GM23338 (cell line): ENCODE data around the gene SERF2. TPM values are rescaled to one million over a fixed set of nuclear protein-coding genes. Genes with fewer than 3 reads are reported as not detected.
"Not testable (repeated sequence)": the region's sequence is repeated elsewhere in the genome, so short reads cannot be mapped to it uniquely, and the experiment has no call there.

ENCODE experiments used
- ATAC-seq: fragments of 200-7000 bp; cut with Tn5 transposase; 3 replicates; pipeline ENCODE4 v1.9.1; 2020
- DNase-seq: peaks from one replicate; pipeline ENCODE4 v3.0.0-alpha.2; 2015; ENCODE audit warnings: low spot score
- H2AFZ ChIP-seq: fragments of 200-600 bp; sonication (generic); 2 replicates; pipeline ENCODE4 v1.8.0; 2016; ENCODE audit warnings: antibody characterized with exemption, mild to moderate bottlenecking, moderate library complexity
- H3F3A ChIP-seq: fragments of 200-600 bp; sonication (generic); replicated peaks from 2 replicates; pipeline ENCODE4 v1.8.0; 2017; ENCODE audit warnings: antibody characterized with exemption, mixed run types, low read depth
- H3K27ac ChIP-seq: fragments of 200-600 bp; sonication (generic); 2 replicates; pipeline ENCODE4 v1.6.1; 2016; ENCODE audit warnings: low read depth
- H3K27me3 ChIP-seq: fragments of 200-600 bp; sonication (generic); 2 replicates; pipeline ENCODE4 v1.8.0; 2016; ENCODE audit warnings: mild to moderate bottlenecking, mixed run types, moderate library complexity; ENCODE audit not compliant: insufficient read depth
- H3K36me3 ChIP-seq: fragments of 200-600 bp; sonication (generic); 2 replicates; pipeline ENCODE4 v1.8.0; 2016; ENCODE audit warnings: mild to moderate bottlenecking; ENCODE audit not compliant: insufficient read depth
- H3K4me1 ChIP-seq: fragments of 200-600 bp; sonication (generic); 2 replicates; pipeline ENCODE4 v1.8.0; 2016; ENCODE audit warnings: mild to moderate bottlenecking, moderate library complexity; ENCODE audit not compliant: insufficient read depth
- H3K4me2 ChIP-seq: fragments of 200-600 bp; sonication (generic); 2 replicates; pipeline ENCODE4 v1.7.1; 2017; ENCODE audit warnings: mixed run types
- H3K4me3 ChIP-seq: fragments of 200-600 bp; sonication (generic); 2 replicates; pipeline ENCODE4 v1.6.1; 2016; ENCODE audit warnings: mixed run types
- H3K79me2 ChIP-seq: fragments of 200-600 bp; sonication (generic); replicated peaks from 2 replicates; pipeline ENCODE4 v1.8.0; 2017; ENCODE audit warnings: mild to moderate bottlenecking; ENCODE audit not compliant: insufficient read depth
- H3K9me2 ChIP-seq: fragments of 200-600 bp; sonication (generic); 2 replicates; pipeline ENCODE4 v1.8.0; 2017; ENCODE audit not compliant: insufficient read depth
- H4K20me1 ChIP-seq: fragments of 200-600 bp; sonication (generic); replicated peaks from 2 replicates; pipeline ENCODE4 v1.8.0; 2017; ENCODE audit warnings: mild to moderate bottlenecking; ENCODE audit not compliant: insufficient read depth
- H3K27ac Mint-ChIP-seq: 2 replicates; pipeline ENCODE4 v1.8.0; 2020; ENCODE audit warnings: inconsistent platforms, mild to moderate bottlenecking, moderate library complexity, mixed read lengths
- H3K27me3 Mint-ChIP-seq: 3 replicates; pipeline ENCODE4 v1.8.0; 2022; ENCODE audit warnings: low read depth, mild to moderate bottlenecking, moderate library complexity, mixed read lengths, inconsistent platforms; ENCODE audit not compliant: insufficient read depth, poor library complexity
- H3K36me3 Mint-ChIP-seq: 3 replicates; pipeline ENCODE4 v1.8.0; 2021; ENCODE audit warnings: low read depth, mild to moderate bottlenecking, inconsistent platforms, moderate library complexity, mixed read lengths
- H3K4me1 Mint-ChIP-seq: 3 replicates; pipeline ENCODE4 v1.8.0; 2020; ENCODE audit warnings: mild to moderate bottlenecking, inconsistent platforms, mixed read lengths
- H3K4me3 Mint-ChIP-seq: 3 replicates; pipeline ENCODE4 v1.8.0; 2021; ENCODE audit warnings: moderate library complexity, mild to moderate bottlenecking, inconsistent platforms, mixed read lengths
- H3K9me3 Mint-ChIP-seq: 3 replicates; pipeline ENCODE4 v1.8.0; 2020; ENCODE audit warnings: moderate library complexity, mild to moderate bottlenecking, inconsistent platforms, mixed read lengths
- CTCF ChIP-seq, 2 experiments: fragments of 200-600 bp in 1 of 2; sonication (generic) in 1 of 2; conservative IDR thresholded peaks; 2 replicates each; pipeline versions ENCODE4 v1.5.1 to v1.6.1; 2016 to 2017; ENCODE audit warnings: antibody characterized with exemption in 2 of 2, low read depth in 2 of 2, mild to moderate bottlenecking in 2 of 2, moderate library complexity in 1 of 2
- EZH2 ChIP-seq: fragments of 200-600 bp; sonication (generic); IDR thresholded peaks from one replicate; pipeline ENCODE4 v1.8.0; 2017; ENCODE audit warnings: antibody characterized with exemption, mild to moderate bottlenecking, low read depth; ENCODE audit not compliant: unreplicated experiment
- EZH2phosphoT487 ChIP-seq: fragments of 200-600 bp; sonication (generic); IDR thresholded peaks from one replicate; pipeline ENCODE4 v1.8.1; 2018; ENCODE audit warnings: antibody characterized with exemption; ENCODE audit not compliant: unreplicated experiment
- NANOG ChIP-seq: IDR thresholded peaks from 2 replicates; pipeline ENCODE4 v1.6.1; 2016; ENCODE audit warnings: antibody characterized with exemption, borderline replicate concordance
- STAT1 ChIP-seq: IDR thresholded peaks from one replicate; pipeline ENCODE4 v1.6.1; 2016; ENCODE audit warnings: antibody characterized with exemption; ENCODE audit not compliant: unreplicated experiment
- ZNF462 ChIP-seq: fragments of 250-450 bp; sonication (Bioruptor Pico); IDR thresholded peaks from 2 replicates; pipeline ENCODE4 v1.5.0; 2020; ENCODE audit warnings: mild to moderate bottlenecking, moderate library complexity
- polyA plus RNA-seq: library from polyadenylated mRNA; unstranded; fragments of >200 nt; fragmentation: Nextera tagmentation; extraction: Ambion mirVana; gene quantifications from 2 replicates; pipeline ENCODE4 v1.2.1, GENCODE V29; 2016
- total RNA-seq: library from RNA; depleted of rRNA; stranded (reverse); fragments of >200 nt; shearing (Covaris generic); gene quantifications from 2 replicates; pipeline ENCODE4 v1.2.3, GENCODE V29; 2014

SERF2 gene
- total and polyA plus RNA-seq, 2 experiments from 2014 or later, result 460 to 2,602 TPM

GRCh38 chr15:43824302-43825246, 32.5 kb downstream of the SERF2 start, which contains the start of gene MFAP1 (continued):
- TF ChIP-seq ZNF462 (no peak), EZH2 (no peak), STAT1 (no peak), CTCF (conservative IDR thresholded peaks at IDR 0.05; ENCODE audit: low read depth in 2 of 2) (no peak), EZH2phosphoT487 (no peak), NANOG (no peak)

- Histone ChIP-seq H3F3A (peaks cover 14% of the 10 kb centered on the region), H3K27me3 (peaks cover 15% of the 10 kb centered on the region), H3K79me2 (peaks cover 39% of the 10 kb centered on the region), H4K20me1 (peaks cover 10% of the 10 kb centered on the region), H3K9me2 (peaks cover 12% of the 10 kb centered on the region)
- H3K4me1 Mint-ChIP-seq, H3K4me3 Mint-ChIP-seq, H3K4me2 ChIP-seq, H3K27ac Mint-ChIP-seq, H3K27ac ChIP-seq, H3K36me3 ChIP-seq, H3K4me3 ChIP-seq, H2AFZ ChIP-seq, H3K4me1 ChIP-seq, DNase-seq, ATAC-seq: not testable (repeated sequence)
- Mint-ChIP-seq H3K36me3 (peaks cover 32% of the 10 kb centered on the region), H3K27me3 (peaks cover 27% of the 10 kb centered on the region), H3K9me3 (peaks cover 23% of the 10 kb centered on the region)
Observed at GRCh38 chr15:43825305-43825704, 33.2 kb downstream of the SERF2 start.
